HG02610 (cell line): ENCODE measurements around the gene UGT2A1.

ENCODE experiments used
- ATAC-seq: cut with Tn5 transposase; IDR thresholded peaks from one replicate; pipeline ENCODE4 v1.9.1; 2021; ENCODE audit warnings: mild to moderate bottlenecking, moderate library complexity; ENCODE audit not compliant: unreplicated experiment

The UGT2A1 gene

GRCh38 chr4:69591364-69591763 is 61.7 kb downstream of the UGT2A1 start:
- no peak for ATAC-seq

GRCh38 chr4:69589884-69590283 is 63.2 kb downstream of the UGT2A1 start:
- ATAC-seq = no peak

GRCh38 chr4:69584135-69584534 is 68.9 kb downstream of the UGT2A1 start:
- ATAC-seq = no peak

GRCh38 chr4:69583543-69583942 is 69.5 kb downstream of the UGT2A1 start:
- no peak for ATAC-seq

- no peak for ATAC-seq
Observed at GRCh38 chr4:69577245-69577644, 75.8 kb downstream of the UGT2A1 start.

GRCh38 chr4:69576251-69576877 is 76.7 kb downstream of the UGT2A1 start:
- no peak for ATAC-seq

GRCh38 chr4:69568787-69569186 is 84.3 kb downstream of the UGT2A1 start:
- no peak for ATAC-seq

GRCh38 chr4:69563424-69563823 is 89.6 kb downstream of the UGT2A1 start:
- no peak for ATAC-seq

GRCh38 chr4:69549651-69550050 is 103.4 kb downstream of the UGT2A1 start:
- ATAC-seq = no peak

- ATAC-seq = no peak
Observed at GRCh38 chr4:69546134-69546765, 106.8 kb downstream of the UGT2A1 start.
